Head of caudate nucleus (tissue), 42 donors: ENCODE measurements around the gene CEP131.
A peak's percentile ranks its signal among the peaks of the same experiment; 100 is the strongest.
"Not testable (repeated sequence)": the region's sequence is repeated elsewhere in the genome, so short reads cannot be mapped to it uniquely, and the experiment has no call there.

Experiments used
- DNase-seq, 42 donors: peaks; one replicate each; pipeline versions ENCODE4 v3.0.0 to v3.0.0-alpha.2; 2020 to 2021; ENCODE audit warnings: mixed read lengths in 7 of 42
- intact Hi-C: fragments of 100-400 bp; cut with DNase I; formaldehyde crosslinking; loops from one replicate; pipeline ENCODE4 v1.15.0; 2022

The CEP131 gene

DNA sequence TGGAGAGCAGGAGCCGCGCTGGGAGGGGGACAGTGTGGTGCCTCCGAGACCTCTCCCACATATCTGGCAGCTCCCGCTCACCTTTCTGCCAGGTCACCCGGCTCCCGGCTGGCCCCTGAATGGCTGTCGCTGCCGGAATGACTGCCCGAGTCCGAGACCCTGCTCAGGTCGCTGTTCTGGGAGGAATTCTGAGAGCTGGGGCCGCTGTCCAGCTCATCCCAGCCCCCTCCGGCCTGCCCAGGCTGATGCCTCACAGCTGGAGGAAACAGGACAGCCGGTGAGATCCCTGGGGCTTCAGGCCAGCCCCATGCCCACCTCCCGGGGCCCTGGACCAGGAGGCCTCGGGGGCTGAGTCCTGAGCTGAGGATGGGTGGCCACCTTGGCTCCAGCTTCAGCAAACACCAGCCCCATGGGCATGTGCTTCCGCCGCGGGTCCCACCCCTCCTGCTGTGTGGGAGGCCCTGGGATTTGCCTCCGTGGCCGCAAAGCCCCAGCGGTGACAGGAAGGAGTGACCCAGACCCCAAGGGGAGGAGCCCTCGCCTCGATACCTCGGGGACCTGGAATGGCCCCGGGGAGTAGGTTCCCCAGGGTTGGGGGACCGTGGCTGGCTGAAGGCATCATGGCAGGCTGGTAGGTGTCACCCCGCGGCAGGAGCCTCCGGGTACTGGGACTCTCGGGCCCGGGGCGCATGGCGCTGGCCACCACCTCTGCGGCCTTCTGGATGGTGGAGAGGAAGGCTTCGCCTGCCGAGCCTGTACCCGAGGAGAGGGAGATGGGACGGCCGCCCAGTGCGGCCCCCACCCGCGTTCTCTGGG is 9.2 kb upstream of the CEP131 start:
- no peak for DNase-seq
- intact Hi-C loops, result no loop called here

DNA sequence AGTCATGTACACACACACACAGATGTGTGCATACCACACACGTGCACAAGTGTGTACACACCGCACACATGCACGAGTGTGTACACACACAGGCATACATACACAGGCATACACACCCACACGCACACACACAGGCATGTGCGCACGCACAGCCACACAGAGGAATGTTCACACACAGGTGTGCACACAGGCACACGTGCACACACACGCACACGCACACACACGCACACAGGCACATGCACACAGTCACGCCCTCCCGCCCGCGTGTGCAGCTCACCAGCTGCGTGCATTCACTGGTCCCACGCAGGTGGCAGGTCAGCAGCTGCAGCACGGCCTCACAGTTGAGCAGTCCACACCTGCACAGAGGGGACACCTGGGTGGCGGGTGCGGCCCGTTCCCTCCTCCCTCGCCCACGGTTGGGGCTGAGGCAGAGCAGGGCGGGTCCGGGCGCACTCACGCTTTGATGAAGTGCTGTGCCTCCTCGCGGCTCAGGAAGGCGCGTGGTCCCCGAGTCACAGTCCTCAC is 8.4 kb upstream of the CEP131 start:
- intact Hi-C loops, result no loop called here
- no peak for DNase-seq

GRCh38 chr17:81230043-81230820 is 7.5 kb upstream of the CEP131 start:
- DNase-seq, result no peak
- intact Hi-C loops, result no loop called here

GRCh38 chr17:81229666-81229920 is 6.8 kb upstream of the CEP131 start:
- DNase-seq, result no peak
- intact Hi-C loops, result loop anchor here (10.0 kb wide), 1 partner anchor 195 kb away; the partner anchor contains the start of gene BAIAP2

- no peak for DNase-seq
- intact Hi-C loops, result loop anchor here (10.0 kb wide), 1 partner anchor 194 kb away; the partner anchor contains the start of gene BAIAP2
These were observed 6.3 kb upstream of the CEP131 start for GRCh38 chr17:81228834-81229665.

DNA sequence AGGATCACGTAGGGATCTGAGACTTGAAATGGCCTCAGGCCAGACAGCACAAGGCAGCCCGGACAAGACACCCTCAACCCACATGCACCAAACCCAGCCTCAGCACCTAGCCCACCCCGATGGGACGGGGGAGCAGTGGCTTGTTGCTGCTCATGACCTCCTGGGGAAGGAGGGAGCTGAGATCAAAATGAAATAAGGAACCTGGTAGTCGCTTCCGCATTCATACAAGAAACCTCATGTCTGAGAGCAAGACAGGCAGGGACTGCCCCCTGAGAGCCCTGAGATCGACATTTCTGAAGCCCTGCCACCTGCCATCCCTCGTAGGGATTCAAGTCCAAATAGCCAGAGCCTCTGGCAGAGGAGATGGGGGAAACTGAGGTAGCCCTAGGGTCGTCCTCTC is 5.7 kb upstream of the CEP131 start:
- DNase-seq, result peak in 4 of 42 donors; percentile 15 to 35 (median 24)
- intact Hi-C loops, result loop anchor here (10.0 kb wide), 1 partner anchor 194 kb away; the partner anchor contains the start of gene BAIAP2

DNA sequence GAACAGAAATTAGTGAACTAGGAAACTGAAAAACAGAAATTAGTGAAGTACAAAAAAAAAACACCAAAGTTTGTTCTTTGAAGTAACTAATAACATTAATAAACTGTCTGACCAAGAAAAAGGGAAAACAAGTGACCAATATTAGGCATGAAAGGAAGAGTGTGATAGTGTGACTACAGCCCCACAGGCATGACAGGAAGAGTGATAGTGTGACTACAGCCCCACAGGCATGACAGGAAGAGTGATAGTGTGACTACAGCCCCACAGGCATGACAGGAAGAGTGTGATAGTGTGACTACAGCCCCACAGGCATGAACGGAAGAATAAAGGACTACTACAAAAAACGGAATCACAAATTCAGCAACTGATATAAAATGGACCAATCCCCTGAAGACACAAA is 4.9 kb upstream of the CEP131 start:
- not testable (repeated sequence) for DNase-seq
- intact Hi-C loops, result loop anchor here (10.0 kb wide), 1 partner anchor 193 kb away; the partner anchor contains the start of gene BAIAP2

DNA sequence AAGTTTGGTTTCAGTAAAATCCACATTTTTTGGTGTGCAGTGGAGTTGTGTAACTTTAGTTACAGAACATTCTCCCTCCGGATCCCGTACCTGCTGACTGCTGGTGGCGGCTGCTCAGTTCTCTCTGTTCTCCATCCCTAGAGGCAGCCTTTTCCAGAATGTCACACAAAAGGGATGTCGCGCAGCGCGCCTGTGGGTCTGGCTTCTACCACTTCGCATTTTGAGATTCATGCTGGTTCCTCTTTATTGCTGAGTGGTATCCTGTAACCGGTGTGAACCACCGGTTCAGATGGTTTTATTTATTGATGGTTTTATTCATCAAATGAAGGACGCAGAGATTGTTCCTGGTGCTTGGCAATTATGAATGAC is 981 bp upstream of the CEP131 start:
- intact Hi-C loops, result loop anchor here (10.0 kb wide), 1 partner anchor 189 kb away; the partner anchor contains the start of gene BAIAP2
- DNase-seq, result peak in 38 of 42 donors; percentile 20 to 79 (median 49)

- intact Hi-C loops, result loop anchor here (10.0 kb wide), 1 partner anchor 188 kb away; the partner anchor contains the start of gene BAIAP2
- DNase-seq, result no peak
These were observed 202 bp downstream of the CEP131 start for GRCh38 chr17:81222620-81222905.

DNA sequence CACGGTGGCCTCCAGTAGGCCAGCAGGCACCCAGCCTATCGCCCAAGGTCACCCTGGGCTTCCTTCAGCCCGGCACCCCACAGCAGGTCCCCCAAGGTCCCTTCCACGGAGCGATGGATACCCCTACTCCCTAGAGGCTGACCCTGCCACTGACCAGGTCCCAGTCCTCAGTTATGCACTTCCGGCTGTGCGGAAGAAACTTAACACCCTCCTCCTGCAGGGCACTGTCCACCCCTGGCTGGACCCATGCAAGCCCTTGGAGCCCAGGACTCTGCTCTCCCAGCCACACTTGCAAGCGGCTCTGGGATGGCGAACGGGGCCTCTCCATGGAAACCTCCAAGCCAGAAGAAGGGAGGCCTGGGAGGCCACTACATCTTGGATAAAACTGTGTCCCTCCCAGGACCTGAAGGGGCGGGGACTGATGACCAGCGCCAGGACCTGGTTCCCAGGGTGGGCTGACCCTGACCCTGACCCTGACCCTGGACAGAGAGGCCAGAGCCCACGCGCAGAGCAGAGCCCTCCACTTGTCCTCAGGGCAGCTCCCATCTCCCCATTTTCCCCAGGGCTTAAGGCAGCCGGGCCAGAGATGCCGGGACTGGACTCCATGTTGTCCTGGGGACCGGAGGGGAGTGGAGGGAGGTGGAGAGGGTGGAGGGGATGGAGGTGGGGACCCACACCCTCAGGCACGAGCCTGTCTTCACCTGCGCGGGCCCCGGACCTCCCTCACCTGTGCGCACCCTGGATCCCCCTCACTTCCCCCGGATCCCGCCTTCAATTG is 734 bp downstream of the CEP131 start:
- intact Hi-C loops, result loop anchor here (10.0 kb wide), 1 partner anchor 187 kb away; the partner anchor contains the start of gene BAIAP2
- no peak for DNase-seq

DNA sequence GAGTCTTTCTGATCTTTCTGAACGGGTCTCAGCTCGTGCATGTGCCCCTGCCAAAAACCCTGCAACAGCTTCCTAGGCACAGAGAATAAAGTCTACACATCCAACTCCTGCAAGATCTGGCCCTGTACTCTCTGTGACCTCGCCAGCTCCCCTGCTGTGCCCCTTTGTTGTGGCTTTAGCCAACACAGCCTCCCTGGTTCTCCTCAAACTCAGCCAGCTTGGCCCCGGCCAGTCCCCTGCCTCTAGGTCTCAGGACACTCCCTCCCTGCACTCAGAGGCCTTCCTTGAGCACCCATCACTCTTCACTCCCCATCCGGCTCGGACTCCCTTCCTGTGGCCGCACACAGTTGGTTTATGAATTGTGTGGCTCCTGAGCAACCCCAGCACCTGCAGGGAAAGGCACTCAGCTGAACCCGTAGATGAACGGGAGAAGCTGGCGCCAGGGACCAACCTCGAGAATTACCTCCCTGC is 1.4 kb downstream of the CEP131 start:
- intact Hi-C loops, result loop anchor here (10.0 kb wide), 1 partner anchor 187 kb away; the partner anchor contains the start of gene BAIAP2
- no peak for DNase-seq

GRCh38 chr17:81219476-81220180 is 3.1 kb downstream of the CEP131 start:
- DNase-seq, result no peak
- intact Hi-C loops, result loop anchor here (10.0 kb wide), 1 partner anchor 185 kb away; the partner anchor contains the start of gene BAIAP2

DNA sequence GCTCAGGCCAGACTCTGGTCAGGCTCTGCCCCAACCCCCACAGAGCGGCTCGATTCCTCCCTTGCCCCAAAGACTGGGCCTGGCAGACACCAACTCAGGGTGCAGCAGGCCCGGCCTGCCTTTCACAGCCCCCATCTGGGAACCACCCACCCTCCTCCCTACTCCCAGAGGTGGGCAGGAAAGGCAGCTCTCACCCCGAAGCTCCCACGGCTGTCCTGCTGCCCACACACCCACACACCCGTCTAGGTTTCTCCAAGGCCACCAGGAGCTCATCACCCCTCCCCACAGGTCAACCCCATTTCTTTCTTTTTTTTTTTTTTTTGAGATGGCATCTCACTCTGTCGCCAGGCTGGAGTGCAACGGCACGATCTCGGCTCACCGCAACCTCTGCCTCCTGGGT is 3.8 kb downstream of the CEP131 start:
- intact Hi-C loops, result no loop called here
- no peak for DNase-seq

DNA sequence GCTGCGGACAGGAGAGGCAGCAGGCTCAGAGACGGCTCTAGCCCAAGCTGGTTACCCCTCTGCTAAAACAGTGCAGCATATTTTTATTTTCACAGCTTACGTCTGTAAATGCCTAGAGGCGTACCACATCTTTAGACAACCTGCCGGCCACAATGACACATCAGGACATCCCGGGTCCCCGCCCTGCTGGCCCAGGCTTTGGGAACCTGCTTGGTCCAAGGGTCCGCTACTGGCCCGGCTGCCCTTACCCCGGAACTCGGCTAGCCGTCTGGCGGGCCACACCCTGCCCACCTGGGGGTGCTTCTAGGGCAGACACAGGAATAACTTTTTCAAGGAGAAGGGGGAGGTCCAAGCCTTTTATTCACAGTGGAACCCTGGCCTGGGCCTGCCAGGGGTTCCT is 4.3 kb downstream of the CEP131 start:
- DNase-seq, result no peak
- intact Hi-C loops, result no loop called here

- DNase-seq, result no peak
These were observed 5.3 kb downstream of the CEP131 start for GRCh38 chr17:81217491-81217890.

DNA sequence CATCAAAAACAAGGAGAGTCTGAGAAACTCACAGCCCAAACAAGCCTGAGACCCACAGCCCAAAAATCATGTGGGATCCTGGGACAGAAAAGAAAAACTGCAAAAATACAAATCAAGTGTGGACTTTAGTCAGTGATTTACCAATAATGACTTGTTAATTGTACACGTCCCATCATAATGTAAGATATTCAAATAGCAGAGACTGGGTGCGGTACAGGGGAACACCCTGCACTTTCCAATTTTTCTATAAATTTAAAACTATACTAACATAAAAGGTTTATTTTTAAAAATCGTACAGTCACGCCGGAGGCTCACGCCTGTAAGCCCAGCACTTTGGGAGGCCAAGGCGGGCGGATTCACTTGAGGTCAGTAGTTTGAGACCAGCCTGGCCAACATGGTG is 8.8 kb downstream of the CEP131 start:
- intact Hi-C loops, result no loop called here
- DNase-seq, result no peak

More at GRCh38 chr17:81217491-81217890, 5.3 kb downstream of the CEP131 start:
- intact Hi-C loops, result no loop called here

- intact Hi-C loops, result no loop called here
- no peak for DNase-seq
These were observed 10.4 kb downstream of the CEP131 start for GRCh38 chr17:81212365-81212764.

GRCh38 chr17:81210868-81211267 is 11.9 kb downstream of the CEP131 start:
- no peak for DNase-seq
- intact Hi-C loops, result no loop called here
